ENCODE measurements around the gene NUB1. TPM values are rescaled to one million over a fixed set of nuclear protein-coding genes. Genes with fewer than 3 reads are reported as not detected.

Gene NUB1
- total RNA-seq, 2 donors from 2014 or later = 46.4 to 53.7 TPM

DNA sequence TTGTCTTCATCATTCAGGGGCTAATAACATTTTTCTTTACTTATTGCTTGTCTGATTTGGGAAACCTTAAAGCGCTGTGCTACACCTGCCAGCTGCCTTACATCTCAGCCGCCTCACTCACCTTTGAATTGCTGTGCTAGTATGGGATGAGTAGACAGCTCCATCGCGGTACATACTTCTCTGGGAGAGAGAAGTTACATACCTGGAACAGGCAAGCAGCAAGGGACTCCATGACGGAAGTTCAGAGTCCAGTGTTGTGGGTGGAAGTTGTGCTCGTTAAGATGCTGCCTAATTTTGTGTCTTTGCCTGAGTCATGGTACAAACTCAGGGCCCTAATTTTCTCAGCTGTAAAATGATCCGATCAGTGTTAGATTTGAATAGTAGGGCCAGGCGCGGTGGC lies 1.9 kb downstream of the NUB1 start:
- TF ChIP-seq POLR2AphosphoS5 (IDR thresholded peaks at IDR 0.05) (no peak), POLR2A (IDR thresholded peaks at IDR 0.05) (no peak)
- TF ChIP-seq, protein P1, sequence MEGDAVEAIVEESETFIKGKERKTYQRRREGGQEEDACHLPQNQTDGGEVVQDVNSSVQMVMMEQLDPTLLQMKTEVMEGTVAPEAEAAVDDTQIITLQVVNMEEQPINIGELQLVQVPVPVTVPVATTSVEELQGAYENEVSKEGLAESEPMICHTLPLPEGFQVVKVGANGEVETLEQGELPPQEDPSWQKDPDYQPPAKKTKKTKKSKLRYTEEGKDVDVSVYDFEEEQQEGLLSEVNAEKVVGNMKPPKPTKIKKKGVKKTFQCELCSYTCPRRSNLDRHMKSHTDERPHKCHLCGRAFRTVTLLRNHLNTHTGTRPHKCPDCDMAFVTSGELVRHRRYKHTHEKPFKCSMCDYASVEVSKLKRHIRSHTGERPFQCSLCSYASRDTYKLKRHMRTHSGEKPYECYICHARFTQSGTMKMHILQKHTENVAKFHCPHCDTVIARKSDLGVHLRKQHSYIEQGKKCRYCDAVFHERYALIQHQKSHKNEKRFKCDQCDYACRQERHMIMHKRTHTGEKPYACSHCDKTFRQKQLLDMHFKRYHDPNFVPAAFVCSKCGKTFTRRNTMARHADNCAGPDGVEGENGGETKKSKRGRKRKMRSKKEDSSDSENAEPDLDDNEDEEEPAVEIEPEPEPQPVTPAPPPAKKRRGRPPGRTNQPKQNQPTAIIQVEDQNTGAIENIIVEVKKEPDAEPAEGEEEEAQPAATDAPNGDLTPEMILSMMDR (IDR thresholded peaks at IDR 0.05) = no peak
- Histone ChIP-seq H3K36me3 (peaks cover 0 to 7% of the 10 kb centered on the region in 2 donors), H3K4me1 (replicated peaks) (peaks cover 7% of the 10 kb centered on the region), H3K27me3 (replicated peaks; ENCODE audit: insufficient read depth) (no peaks in the 10 kb centered on the region), H3K4me3 (no peak overlapping the region), H3K27ac (no peak overlapping the region), H3K9me3 (no peaks in the 10 kb centered on the region)
- 94% methylated on average over 9 of the region's 9 CpGs for WGBS
- intact Hi-C loops (cut with DNase I) = loop anchor here (5.0 kb wide), 1 partner anchor 91 kb away; no protein-coding TSS in a partner anchor
- DNase-seq (ENCODE audit: low spot score) = no peak

GRCh38 chr7:151345576-151346469 lies 4.2 kb downstream of the NUB1 start:
- DNase-seq (ENCODE audit: low spot score) = no peak
- Histone ChIP-seq H3K27ac (no peak overlapping the region), H3K27me3 (replicated peaks; ENCODE audit: insufficient read depth) (no peaks in the 10 kb centered on the region), H3K36me3 (peaks cover 0 to 12% of the 10 kb centered on the region in 2 donors), H3K4me3 (no peak overlapping the region), H3K9me3 (no peaks in the 10 kb centered on the region), H3K4me1 (replicated peaks) (peaks cover 10% of the 10 kb centered on the region)
- WGBS = 79% methylated on average over 2 of the region's 2 CpGs
- no peak for TF ChIP-seq POLR2AphosphoS5 (IDR thresholded peaks at IDR 0.05)
- no peak for TF ChIP-seq POLR2A (IDR thresholded peaks at IDR 0.05)
- TF ChIP-seq, protein P1 (IDR thresholded peaks at IDR 0.05) = no peak
- intact Hi-C loops (cut with DNase I) = no loop called here

GRCh38 chr7:151346470-151346769 lies 4.8 kb downstream of the NUB1 start:
- WGBS = 62% methylated on average over 2 of the region's 2 CpGs
- Histone ChIP-seq H3K27ac (no peak overlapping the region), H3K36me3 (peaks cover 0 to 16% of the 10 kb centered on the region in 2 donors), H3K27me3 (replicated peaks; ENCODE audit: insufficient read depth) (no peaks in the 10 kb centered on the region), H3K4me1 (replicated peaks) (peaks cover 10% of the 10 kb centered on the region), H3K9me3 (no peaks in the 10 kb centered on the region), H3K4me3 (no peak overlapping the region)
- no peak for DNase-seq (ENCODE audit: low spot score)
- TF ChIP-seq, protein P1 (IDR thresholded peaks at IDR 0.05) = no peak
- no peak for TF ChIP-seq POLR2A (IDR thresholded peaks at IDR 0.05)
- TF ChIP-seq POLR2AphosphoS5 (IDR thresholded peaks at IDR 0.05) = no peak
- intact Hi-C loops (cut with DNase I) = no loop called here

GRCh38 chr7:151347200-151347599 lies 5.6 kb downstream of the NUB1 start:
- 95% methylated on average over 6 of the region's 6 CpGs for WGBS
- H3K9me3 ChIP-seq = no peaks in the 10 kb centered on the region
- peaks cover 10% of the 10 kb centered on the region for H3K4me1 ChIP-seq (replicated peaks)
- no peak for TF ChIP-seq POLR2A (IDR thresholded peaks at IDR 0.05)
- no peak overlapping the region for H3K27ac ChIP-seq
- H3K36me3 ChIP-seq = peaks cover 0 to 23% of the 10 kb centered on the region in 2 donors
- intact Hi-C loops (cut with DNase I) = no loop called here
- H3K4me3 ChIP-seq = no peak overlapping the region
- no peak for DNase-seq (ENCODE audit: low spot score)
- H3K27me3 ChIP-seq (replicated peaks; ENCODE audit: insufficient read depth) = no peaks in the 10 kb centered on the region

- Histone ChIP-seq H3K27ac (peak overlapping the region; percentile 66 to 84), H3K27me3 (replicated peaks; ENCODE audit: insufficient read depth) (no peaks in the 10 kb centered on the region)
Measured at GRCh38 chr7:151348970-151349369, 7.4 kb downstream of the NUB1 start.

More at GRCh38 chr7:151348970-151349369, 7.4 kb downstream of the NUB1 start:
- 83% methylated on average over 4 of the region's 4 CpGs for WGBS
- Histone ChIP-seq H3K9me3 (no peaks in the 10 kb centered on the region), H3K36me3 (peaks cover 4 to 23% of the 10 kb centered on the region in 2 donors), H3K4me3 (no peak overlapping the region), H3K4me1 (replicated peaks) (peaks cover 3% of the 10 kb centered on the region)
- intact Hi-C loops (cut with DNase I) = no loop called here
- no peak for TF ChIP-seq POLR2AphosphoS5 (IDR thresholded peaks at IDR 0.05)
- no peak for TF ChIP-seq POLR2A (IDR thresholded peaks at IDR 0.05)
- TF ChIP-seq, protein P1 (IDR thresholded peaks at IDR 0.05) = no peak
- DNase-seq (ENCODE audit: low spot score) = no peak
